Neural cell (in vitro differentiated cells): ENCODE data around the gene INPP5A. TPM values are rescaled to one million over a fixed set of nuclear protein-coding genes. Genes with fewer than 3 reads are reported as not detected.

Experiments used
- H2AFZ ChIP-seq: fragments of 200-600, 300-800 bp; sonication (generic), shearing (Covaris generic); 2 replicates; pipeline ENCODE4 v1.6.0; 2014; ENCODE audit warnings: low read depth, mild to moderate bottlenecking, antibody characterized with exemption, low read length, moderate library complexity
- H3F3A ChIP-seq: fragments of 200-600 bp; shearing (Covaris generic); 2 replicates; pipeline ENCODE4 v1.6.1; 2016; ENCODE audit warnings: mild to moderate bottlenecking, moderate library complexity, mixed read lengths, antibody characterized with exemption, low read length; ENCODE audit not compliant: insufficient read depth, poor library complexity, severe bottlenecking
- H3K27ac ChIP-seq: fragments of 200-600, 300-800 bp; sonication (generic), shearing (Covaris generic); 2 replicates; pipeline ENCODE4 v1.5.1; 2014; ENCODE audit warnings: mild to moderate bottlenecking, low read length, moderate library complexity
- H3K27me3 ChIP-seq: fragments of 300-800, 200-600 bp; sonication (generic), shearing (Covaris generic); 2 replicates; pipeline ENCODE4 v1.6.0; 2014; ENCODE audit warnings: mild to moderate bottlenecking, low read depth, low read length, moderate library complexity; ENCODE audit not compliant: insufficient read depth
- H3K36me3 ChIP-seq: fragments of 300-800, 200-600 bp; sonication (generic), shearing (Covaris generic); 2 replicates; pipeline ENCODE4 v1.5.1; 2014; ENCODE audit warnings: mild to moderate bottlenecking, antibody characterized with exemption, low read length, moderate library complexity; ENCODE audit not compliant: insufficient read depth
- H3K4me2 ChIP-seq: fragments of 300-800, 200-600 bp; sonication (generic), shearing (Covaris generic); 2 replicates; pipeline ENCODE4 v1.6.0; 2014; ENCODE audit warnings: mild to moderate bottlenecking, low read length
- H3K4me3 ChIP-seq: fragments of 300-800, 200-600 bp; sonication (generic), shearing (Covaris generic); 2 replicates; pipeline ENCODE4 v1.5.1; 2014; ENCODE audit warnings: mild to moderate bottlenecking, low read length, moderate library complexity
- H3K79me2 ChIP-seq: fragments of 200-600 bp; shearing (Covaris generic); replicated peaks from 2 replicates; pipeline ENCODE4 v1.6.0; 2014; ENCODE audit warnings: mild to moderate bottlenecking, low read length, moderate library complexity; ENCODE audit not compliant: insufficient read depth
- H3K9ac ChIP-seq: fragments of 300-800, 200-600 bp; sonication (generic), shearing (Covaris generic); 2 replicates; pipeline ENCODE4 v1.6.1; 2016; ENCODE audit warnings: mild to moderate bottlenecking, low read length, mixed read lengths
- H3K9me2 ChIP-seq: fragments of 200-600 bp; shearing (Covaris generic); 2 replicates; pipeline ENCODE4 v1.6.1; 2016; ENCODE audit warnings: mild to moderate bottlenecking, low read length, mixed read lengths; ENCODE audit not compliant: insufficient read depth
- H3K9me3 ChIP-seq: fragments of 200-600, 300-800 bp; sonication (generic), shearing (Covaris generic); 2 replicates; pipeline ENCODE4 v1.6.1; 2016; ENCODE audit warnings: mild to moderate bottlenecking, mixed run types, low read length, moderate library complexity, mixed read lengths
- H4K20me1 ChIP-seq: fragments of 200-600 bp; shearing (Covaris generic); 2 replicates; pipeline ENCODE4 v1.6.1; 2016; ENCODE audit warnings: mild to moderate bottlenecking, mixed run types; ENCODE audit not compliant: insufficient read depth
- CTCF ChIP-seq: fragments of 450-650 bp; IDR thresholded peaks from 2 replicates; pipeline ENCODE4 v1.5.1; 2014; ENCODE audit warnings: antibody characterized with exemption, mild to moderate bottlenecking, moderate library complexity; ENCODE audit not compliant: poor library complexity, severe bottlenecking
- EP300 ChIP-seq: fragments of 450-650 bp; conservative IDR thresholded peaks from 2 replicates; pipeline ENCODE4 v1.6.1; 2014; ENCODE audit warnings: antibody characterized with exemption, mild to moderate bottlenecking, moderate library complexity; ENCODE audit not compliant: poor library complexity, severe bottlenecking
- EZH2 ChIP-seq: fragments of 200-600, 300-800 bp; shearing (Covaris generic), sonication (generic); IDR thresholded peaks from 2 replicates; pipeline ENCODE4 v1.6.1; 2014; ENCODE audit warnings: antibody characterized with exemption, low read length, borderline replicate concordance, mild to moderate bottlenecking; ENCODE audit not compliant: insufficient read depth, poor library complexity, severe bottlenecking
- MXI1 ChIP-seq: fragments of 450-650 bp; conservative IDR thresholded peaks from 2 replicates; pipeline ENCODE4 v1.6.1; 2014; ENCODE audit warnings: antibody characterized with exemption, mild to moderate bottlenecking; ENCODE audit not compliant: poor library complexity, severe bottlenecking
- POLR2AphosphoS5 ChIP-seq: IDR thresholded peaks from 2 replicates; pipeline ENCODE4 v1.6.1; 2012
- RAD21 ChIP-seq: fragments of 450-650 bp; conservative IDR thresholded peaks from 2 replicates; pipeline ENCODE4 v1.6.1; 2014; ENCODE audit warnings: antibody characterized with exemption, mild to moderate bottlenecking, moderate library complexity
- REST ChIP-seq: IDR thresholded peaks from 2 replicates; pipeline ENCODE4 v1.6.1; 2012; ENCODE audit warnings: borderline replicate concordance
- SMC3 ChIP-seq: fragments of 450-650 bp; conservative IDR thresholded peaks from 2 replicates; pipeline ENCODE4 v1.6.1; 2014; ENCODE audit warnings: antibody characterized with exemption, mild to moderate bottlenecking, moderate library complexity; ENCODE audit not compliant: poor library complexity
- TAF1 ChIP-seq: IDR thresholded peaks from 2 replicates; pipeline ENCODE4 v1.6.1; 2012; ENCODE audit warnings: low read depth
- polyA plus RNA-seq: library from polyadenylated mRNA; depleted of rRNA; stranded (reverse); fragments of >200 nt; gene quantifications from 2 replicates; pipeline ENCODE4 v1.2.3, GENCODE V29; 2014

Gene INPP5A
- polyA plus RNA-seq, 1 donor from 2014 or later = 48.8 TPM

GRCh38 chr10:132626019-132626760 lies 88.6 kb downstream of the INPP5A start:
- TF ChIP-seq RAD21 (no peak), EP300 (no peak), EZH2 (no peak), CTCF (no peak), POLR2AphosphoS5 (no peak), SMC3 (no peak), TAF1 (no peak), MXI1 (no peak), REST (no peak)

DNA sequence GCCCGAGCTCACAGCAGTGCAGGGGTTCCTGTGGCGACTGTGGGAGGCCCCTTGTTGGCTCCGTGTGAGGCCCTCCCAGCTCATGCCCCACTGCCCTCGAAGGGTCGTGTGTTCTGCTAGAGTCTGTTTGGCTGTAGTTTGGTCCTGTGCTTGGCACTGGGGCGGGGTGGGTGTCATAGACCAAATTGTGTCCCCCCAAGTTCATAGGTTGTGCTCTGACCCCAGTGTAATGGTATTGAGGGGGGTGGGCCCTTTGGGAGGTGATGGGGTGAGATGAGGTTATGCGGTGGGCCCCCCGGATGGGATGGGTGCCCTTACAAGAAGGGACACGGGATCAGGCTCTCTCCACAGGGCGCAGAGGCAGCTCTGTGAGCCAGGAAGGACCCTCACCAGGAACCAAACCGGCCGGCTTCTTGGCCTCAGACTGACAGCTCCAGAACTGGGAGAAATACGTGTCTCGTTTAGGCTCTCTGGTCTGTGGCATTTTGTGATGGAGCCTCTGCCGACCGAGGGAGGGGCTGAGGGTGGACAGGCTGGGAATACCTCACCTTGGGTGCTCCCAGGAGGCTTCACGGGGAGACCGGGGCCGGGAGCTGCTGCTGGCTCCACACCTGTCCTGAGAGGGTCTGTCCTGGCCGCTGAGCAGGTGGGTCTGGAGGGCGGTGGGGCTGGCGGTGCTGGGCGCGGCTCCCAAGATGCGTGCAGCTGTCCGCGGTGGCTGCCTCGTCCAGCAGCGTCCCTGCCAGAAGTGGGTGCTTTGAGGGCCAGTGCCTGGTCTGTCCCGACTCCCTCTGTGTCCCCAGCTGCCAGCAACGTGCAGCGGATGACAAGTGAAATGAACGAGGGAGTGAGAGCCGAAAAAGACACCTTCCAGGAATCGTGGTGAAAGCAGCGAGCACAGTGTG lies 89.4 kb downstream of the INPP5A start:
- Histone ChIP-seq H3K4me3 (no peak overlapping the region), H3K9me3 (no peaks in the 10 kb centered on the region), H4K20me1 (no peaks in the 10 kb centered on the region), H3K36me3 (no peaks in the 10 kb centered on the region), H3F3A (no peaks in the 10 kb centered on the region), H3K79me2 (no peaks in the 10 kb centered on the region), H3K9me2 (no peaks in the 10 kb centered on the region), H3K27me3 (no peaks in the 10 kb centered on the region), H2AFZ (no peak overlapping the region), H3K4me2 (no peak overlapping the region), H3K27ac (no peak overlapping the region), H3K9ac (no peak overlapping the region)
- TF ChIP-seq TAF1 (no peak), SMC3 (no peak), REST (no peak), EP300 (no peak), MXI1 (no peak), RAD21 (no peak), EZH2 (no peak), POLR2AphosphoS5 (no peak), CTCF (no peak)

More at GRCh38 chr10:132626019-132626760, 88.6 kb downstream of the INPP5A start:
- Histone ChIP-seq H3K9me3 (no peaks in the 10 kb centered on the region), H3K9ac (no peak overlapping the region), H3F3A (no peaks in the 10 kb centered on the region), H4K20me1 (no peaks in the 10 kb centered on the region), H3K79me2 (no peaks in the 10 kb centered on the region), H3K4me2 (no peak overlapping the region), H3K36me3 (no peaks in the 10 kb centered on the region), H3K27me3 (no peaks in the 10 kb centered on the region), H3K4me3 (no peak overlapping the region), H3K27ac (no peak overlapping the region), H3K9me2 (no peaks in the 10 kb centered on the region), H2AFZ (no peak overlapping the region)
